ENCODE measurements around the gene MROH7. TPM values are rescaled to one million over a fixed set of nuclear protein-coding genes. Genes with fewer than 3 reads are reported as not detected.

Gene MROH7
- total RNA-seq, 1 donor from 2014 or later: 3.6 TPM

DNA sequence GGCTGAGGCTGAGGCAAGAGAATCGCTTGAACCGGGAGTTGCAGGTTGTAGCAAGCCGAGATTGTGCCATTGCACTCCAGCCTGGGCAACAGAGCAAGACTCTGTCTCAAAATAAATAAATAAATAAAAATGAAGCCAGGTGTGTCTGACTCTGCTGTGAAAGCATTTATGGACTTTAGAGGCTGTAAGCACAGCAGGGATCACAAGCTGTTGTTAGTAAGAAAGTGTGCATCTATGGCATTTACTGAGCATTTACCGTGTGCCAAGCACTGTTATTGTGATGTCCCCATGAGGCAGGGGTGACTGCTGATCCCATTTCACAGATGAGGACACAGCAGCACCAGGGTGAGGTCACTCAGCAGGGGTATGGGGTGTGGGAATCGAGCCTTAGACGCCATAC, 38.3 kb upstream of the MROH7 start:
- H3K4me3 ChIP-seq: no peak overlapping the region
- intact Hi-C loops (cut with DNase I): no loop called here
- ATAC-seq: no peak

GRCh38 chr1:54604051-54604450, 37.5 kb upstream of the MROH7 start:
- H3K4me1 ChIP-seq: no peaks in the 10 kb centered on the region
- H3K4me3 ChIP-seq: no peak overlapping the region
- TF ChIP-seq, protein P1, sequence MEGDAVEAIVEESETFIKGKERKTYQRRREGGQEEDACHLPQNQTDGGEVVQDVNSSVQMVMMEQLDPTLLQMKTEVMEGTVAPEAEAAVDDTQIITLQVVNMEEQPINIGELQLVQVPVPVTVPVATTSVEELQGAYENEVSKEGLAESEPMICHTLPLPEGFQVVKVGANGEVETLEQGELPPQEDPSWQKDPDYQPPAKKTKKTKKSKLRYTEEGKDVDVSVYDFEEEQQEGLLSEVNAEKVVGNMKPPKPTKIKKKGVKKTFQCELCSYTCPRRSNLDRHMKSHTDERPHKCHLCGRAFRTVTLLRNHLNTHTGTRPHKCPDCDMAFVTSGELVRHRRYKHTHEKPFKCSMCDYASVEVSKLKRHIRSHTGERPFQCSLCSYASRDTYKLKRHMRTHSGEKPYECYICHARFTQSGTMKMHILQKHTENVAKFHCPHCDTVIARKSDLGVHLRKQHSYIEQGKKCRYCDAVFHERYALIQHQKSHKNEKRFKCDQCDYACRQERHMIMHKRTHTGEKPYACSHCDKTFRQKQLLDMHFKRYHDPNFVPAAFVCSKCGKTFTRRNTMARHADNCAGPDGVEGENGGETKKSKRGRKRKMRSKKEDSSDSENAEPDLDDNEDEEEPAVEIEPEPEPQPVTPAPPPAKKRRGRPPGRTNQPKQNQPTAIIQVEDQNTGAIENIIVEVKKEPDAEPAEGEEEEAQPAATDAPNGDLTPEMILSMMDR (IDR thresholded peaks at IDR 0.05): no peak
- H3K27me3 ChIP-seq: no peaks in the 10 kb centered on the region
- no peaks in the 10 kb centered on the region for H3K36me3 ChIP-seq
- ATAC-seq (no peak), DNase-seq (no peak)
- no peak overlapping the region for H3K27ac ChIP-seq
- intact Hi-C loops (cut with DNase I): no loop called here
- no peaks in the 10 kb centered on the region for H3K9me3 ChIP-seq

More for the DNA sequence above, 38.3 kb upstream of the MROH7 start:
- Histone ChIP-seq H3K9me3 (no peaks in the 10 kb centered on the region), H3K4me1 (no peaks in the 10 kb centered on the region), H3K36me3 (no peaks in the 10 kb centered on the region), H3K27ac (no peak overlapping the region), H3K27me3 (no peaks in the 10 kb centered on the region)
- TF ChIP-seq, protein P1 (IDR thresholded peaks at IDR 0.05): no peak
- no peak for DNase-seq

- intact Hi-C loops (cut with DNase I): no loop called here
- H3K9me3 ChIP-seq: no peaks in the 10 kb centered on the region
- no peak overlapping the region for H3K27ac ChIP-seq
- ATAC-seq (no peak), DNase-seq (no peak)
- TF ChIP-seq, protein P1 (IDR thresholded peaks at IDR 0.05): no peak
- H3K4me1 ChIP-seq: no peaks in the 10 kb centered on the region
- no peaks in the 10 kb centered on the region for H3K27me3 ChIP-seq
- H3K36me3 ChIP-seq: no peaks in the 10 kb centered on the region
- no peak overlapping the region for H3K4me3 ChIP-seq
These were observed 36.8 kb upstream of the MROH7 start for GRCh38 chr1:54604572-54605370.

GRCh38 chr1:54606096-54606989, 35.2 kb upstream of the MROH7 start:
- Histone ChIP-seq H3K4me1 (no peaks in the 10 kb centered on the region), H3K27me3 (no peaks in the 10 kb centered on the region), H3K36me3 (no peaks in the 10 kb centered on the region), H3K27ac (no peak overlapping the region), H3K9me3 (no peaks in the 10 kb centered on the region), H3K4me3 (no peak overlapping the region)
- TF ChIP-seq, protein P1 (IDR thresholded peaks at IDR 0.05): no peak
- ATAC-seq (no peak), DNase-seq (no peak)
- intact Hi-C loops (cut with DNase I): no loop called here

- ATAC-seq (no peak), DNase-seq (no peak)
- Histone ChIP-seq H3K27ac (no peak overlapping the region), H3K27me3 (no peaks in the 10 kb centered on the region), H3K4me1 (no peaks in the 10 kb centered on the region), H3K36me3 (no peaks in the 10 kb centered on the region), H3K9me3 (no peaks in the 10 kb centered on the region), H3K4me3 (no peak overlapping the region)
- TF ChIP-seq, protein P1 (IDR thresholded peaks at IDR 0.05): no peak
- intact Hi-C loops (cut with DNase I): no loop called here
These were observed 34.6 kb upstream of the MROH7 start for GRCh38 chr1:54606990-54607325.
